ENCODE data around the gene BOLA2B.
"Not testable (repeated sequence)": the region's sequence is repeated elsewhere in the genome, so short reads cannot be mapped to it uniquely, and the experiment has no call there.

The BOLA2B gene

DNA sequence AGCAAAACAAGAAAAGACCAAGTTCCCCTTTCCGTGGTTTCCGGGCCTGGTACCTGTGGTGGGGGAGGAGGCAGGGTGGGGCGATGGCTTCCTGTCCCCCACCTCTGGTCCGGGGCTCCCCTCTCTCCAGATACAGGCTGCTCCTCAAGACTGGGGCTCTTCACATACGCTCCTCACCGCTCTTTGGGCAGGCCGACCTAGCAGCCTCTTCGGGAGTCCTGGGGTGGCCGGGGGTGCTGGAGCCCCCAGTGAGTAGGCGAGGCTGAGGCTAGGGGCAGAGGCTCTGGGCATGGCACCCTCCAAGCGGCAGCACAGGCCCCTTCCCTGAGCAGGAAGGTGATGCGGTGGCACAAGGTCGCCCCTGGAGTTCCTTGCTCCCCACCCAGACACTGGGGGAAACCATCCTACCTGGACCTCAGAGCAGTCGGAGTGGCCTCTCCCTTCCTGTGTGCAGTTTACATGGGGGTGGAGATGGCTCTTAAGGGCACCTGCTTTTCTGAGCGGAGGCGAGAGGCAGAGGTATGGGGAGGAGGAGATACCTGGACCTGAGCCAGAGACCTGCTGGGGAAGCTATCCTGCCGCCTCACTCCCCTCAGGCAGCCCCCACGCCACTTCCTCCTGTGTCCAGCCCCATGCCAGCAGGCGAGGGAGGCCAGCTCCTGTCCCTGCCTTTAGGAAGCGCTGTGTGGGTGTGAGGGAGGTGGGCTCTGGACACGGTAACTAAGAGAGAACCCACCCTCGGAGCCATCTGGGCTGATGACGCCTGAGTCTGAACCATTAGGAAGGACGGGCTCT is 9.2 kb downstream of the BOLA2B start:
- DNase-seq (ENCODE audit: low read depth in 2 of 2) = peak; percentile 47 to 51

DNA sequence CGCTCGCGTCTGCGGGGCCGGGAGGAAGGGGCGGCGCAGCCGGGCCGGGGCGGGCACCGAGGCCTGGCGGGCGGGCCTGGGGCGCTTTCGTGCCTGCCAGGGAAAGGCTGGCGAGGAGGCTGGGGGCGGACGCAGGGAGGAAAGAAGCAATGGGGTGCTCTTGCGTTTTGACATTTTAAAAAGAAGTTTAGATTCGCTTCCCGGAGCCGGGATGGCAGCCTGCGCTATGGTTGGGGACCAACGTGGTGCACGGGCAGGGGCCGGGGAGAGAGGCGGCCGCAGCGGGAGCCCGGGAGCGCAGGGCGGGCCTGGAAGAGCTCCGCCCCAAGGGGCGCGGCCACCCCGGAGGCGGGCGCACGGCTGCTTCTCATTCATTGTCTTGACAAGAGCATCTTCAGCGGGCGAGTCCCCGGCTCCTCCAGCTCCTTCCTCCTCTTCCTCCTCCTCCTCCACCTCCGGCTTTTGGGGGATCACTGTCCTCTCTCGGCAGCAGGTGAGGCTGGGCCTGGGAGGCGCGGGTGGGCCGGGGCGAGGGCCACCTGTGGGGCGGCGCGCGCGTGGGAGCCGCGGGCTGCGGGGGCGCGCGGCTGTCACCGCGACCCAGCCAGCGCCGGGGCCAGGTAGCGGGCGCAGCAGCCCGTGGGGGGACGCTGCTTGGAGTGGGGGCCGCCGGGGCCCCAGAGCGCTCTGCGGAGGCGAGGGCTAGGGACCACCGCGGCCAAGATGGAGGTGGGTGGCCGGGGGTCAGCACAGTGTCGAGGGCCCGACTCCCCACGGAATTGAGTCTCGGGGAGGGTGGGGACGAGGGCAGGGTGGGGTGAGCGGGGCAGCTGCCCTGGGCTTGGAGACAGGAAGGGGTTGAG is 10.0 kb downstream of the BOLA2B start, which contains the start of gene CORO1A:
Gene CORO1A (plus strand): TSS at position 370 of the 863 bp plus-strand sequence. CDS start 1,608 bp downstream, outside the sequence.
- DNase-seq (ENCODE audit: low read depth in 2 of 2) = peak; percentile 59 to 64

DNA sequence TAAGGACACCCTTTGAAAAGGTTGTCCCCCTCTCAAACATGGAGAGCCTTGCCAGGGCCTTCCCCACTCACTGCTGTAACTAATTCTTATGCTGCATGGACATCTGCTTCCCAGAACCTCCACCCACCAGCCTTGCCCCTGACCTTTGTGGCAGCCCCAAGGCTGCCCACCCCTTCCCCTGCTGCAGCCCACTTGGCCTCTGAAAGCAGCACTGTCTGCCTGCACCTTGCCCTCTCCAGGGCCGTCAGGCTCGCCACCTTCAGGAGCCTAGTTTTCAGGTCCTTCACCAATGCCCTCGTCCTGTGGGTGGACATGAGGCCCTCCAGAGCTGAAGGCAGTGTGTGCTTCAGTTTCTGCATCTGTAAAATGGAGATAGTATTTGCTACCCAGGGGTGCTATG is 12.7 kb downstream of the BOLA2B start:
- no peak for DNase-seq (ENCODE audit: low read depth in 2 of 2)

DNA sequence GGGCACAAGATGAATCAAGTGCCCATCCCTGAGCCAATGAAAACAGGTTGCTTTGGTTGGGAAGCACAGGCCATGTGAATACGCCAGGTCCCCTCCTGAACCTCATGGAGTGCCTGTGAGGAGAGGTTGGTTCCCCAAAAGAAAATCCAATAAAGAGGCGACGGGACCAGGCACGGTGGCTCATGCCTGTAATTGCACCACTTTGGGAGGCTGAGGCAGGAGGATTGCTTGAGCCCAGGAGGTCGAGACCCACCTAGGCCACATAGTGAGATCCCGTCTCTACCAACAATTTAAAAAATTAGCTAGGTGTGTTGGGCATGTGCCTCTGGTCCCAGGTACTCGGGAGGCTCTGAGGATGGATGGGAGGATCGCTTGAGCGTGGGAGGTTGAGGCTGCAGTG is 13.5 kb downstream of the BOLA2B start:
- no peak for DNase-seq (ENCODE audit: low read depth in 2 of 2)

DNA sequence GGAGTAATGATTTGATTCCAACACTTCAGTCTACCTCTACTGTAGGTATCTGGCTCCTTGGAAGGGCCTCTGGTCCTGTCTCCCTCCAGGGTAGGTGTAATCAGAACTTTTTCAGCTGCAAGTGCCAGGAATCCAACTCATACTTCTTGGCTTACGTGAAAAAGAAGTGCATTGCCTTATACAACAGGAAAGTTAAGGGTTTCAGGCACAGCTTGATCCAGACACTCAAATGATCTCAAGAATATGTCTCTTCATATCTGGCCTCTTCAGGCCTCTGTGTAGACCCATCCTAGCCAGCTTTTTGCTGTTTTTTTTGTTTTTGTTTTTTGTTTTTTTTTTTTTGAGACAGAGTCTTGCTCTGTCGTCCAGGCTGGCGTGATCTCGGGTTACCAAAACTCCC is 14.3 kb downstream of the BOLA2B start:
- no peak for DNase-seq (ENCODE audit: low read depth in 2 of 2)

DNA sequence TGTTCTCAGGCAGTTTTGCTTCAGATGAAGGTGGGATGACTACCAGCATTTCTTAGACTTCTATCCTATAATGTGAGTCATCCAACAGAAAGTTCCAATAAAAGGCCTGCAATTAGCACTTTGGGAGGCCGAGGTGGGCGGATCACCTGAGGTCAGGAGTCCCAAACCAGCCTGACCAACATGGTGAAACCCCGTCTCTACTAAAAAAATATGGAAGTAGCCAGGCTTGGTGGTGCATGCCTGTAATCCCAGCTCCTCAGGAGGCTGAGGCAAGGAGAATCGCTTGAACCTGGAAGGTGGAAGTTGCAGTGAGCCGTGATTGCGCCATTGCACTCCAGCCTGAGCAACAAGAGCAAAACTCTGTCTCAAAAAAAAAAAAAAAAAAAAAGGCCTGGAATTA is 16.6 kb downstream of the BOLA2B start:
- not testable (repeated sequence) for DNase-seq (ENCODE audit: low read depth in 2 of 2)

DNA sequence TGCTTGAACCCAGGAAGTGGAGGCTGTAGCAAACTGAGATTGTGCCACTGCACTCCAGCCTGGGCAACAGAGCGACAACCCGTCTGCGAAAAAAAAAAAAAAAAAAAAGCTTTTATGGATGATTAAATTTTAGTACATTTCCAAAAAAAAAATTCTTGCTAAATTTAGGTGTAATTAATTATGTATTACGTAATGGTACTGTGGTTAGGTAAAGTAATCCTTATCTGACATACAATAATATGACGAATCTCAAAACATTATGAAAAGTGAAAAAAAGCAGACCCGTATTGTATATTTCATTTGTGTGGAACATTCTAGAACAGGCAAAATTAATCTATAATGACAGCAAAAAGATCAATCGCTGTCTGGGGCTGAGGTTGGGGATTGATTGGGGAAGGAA is 20.4 kb downstream of the BOLA2B start:
- no peak for DNase-seq (ENCODE audit: low read depth in 2 of 2)

DNA sequence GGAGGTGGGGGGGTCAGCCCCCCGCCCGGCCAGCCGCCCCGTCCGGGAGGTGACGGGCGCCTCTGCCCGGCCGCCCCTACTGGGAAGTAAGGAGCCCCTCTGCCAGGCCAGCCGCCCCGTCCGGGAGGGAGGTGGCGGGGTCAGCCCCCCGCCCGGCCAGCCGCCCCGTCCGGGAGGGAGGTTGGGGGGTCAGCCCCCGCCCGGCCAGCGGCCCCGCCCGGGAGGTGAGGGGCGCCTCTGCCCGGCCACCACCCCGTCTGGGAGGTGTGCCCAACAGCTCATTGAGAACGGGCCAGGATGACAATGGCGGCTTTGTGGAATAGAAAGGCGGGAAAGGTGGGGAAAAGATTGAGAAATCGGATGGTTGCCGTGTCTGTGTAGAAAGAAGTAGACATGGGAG is 23.3 kb downstream of the BOLA2B start:
- not testable (repeated sequence) for DNase-seq (ENCODE audit: low read depth in 2 of 2)

DNA sequence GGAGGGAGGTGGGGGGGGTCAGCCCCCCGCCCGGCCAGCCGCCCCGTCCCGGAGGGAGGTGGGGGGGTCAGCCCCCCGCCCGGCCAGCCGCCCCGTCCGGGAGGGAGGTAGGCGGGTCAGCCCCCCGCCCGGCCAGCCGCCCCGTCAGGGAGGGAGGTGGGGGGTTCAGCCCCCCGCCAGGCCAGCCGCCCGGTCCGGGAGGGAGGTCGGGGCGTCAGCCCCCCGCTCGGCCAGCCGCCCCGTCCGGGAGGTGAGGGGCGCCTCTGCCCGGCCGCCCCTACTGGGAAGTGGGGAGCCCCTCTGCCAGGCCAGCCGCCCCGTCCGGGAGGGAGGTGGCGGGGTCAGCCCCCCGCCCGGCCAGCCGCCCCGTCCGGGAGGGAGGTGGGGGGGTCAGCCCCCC is 24.1 kb downstream of the BOLA2B start:
- not testable (repeated sequence) for DNase-seq (ENCODE audit: low read depth in 2 of 2)

DNA sequence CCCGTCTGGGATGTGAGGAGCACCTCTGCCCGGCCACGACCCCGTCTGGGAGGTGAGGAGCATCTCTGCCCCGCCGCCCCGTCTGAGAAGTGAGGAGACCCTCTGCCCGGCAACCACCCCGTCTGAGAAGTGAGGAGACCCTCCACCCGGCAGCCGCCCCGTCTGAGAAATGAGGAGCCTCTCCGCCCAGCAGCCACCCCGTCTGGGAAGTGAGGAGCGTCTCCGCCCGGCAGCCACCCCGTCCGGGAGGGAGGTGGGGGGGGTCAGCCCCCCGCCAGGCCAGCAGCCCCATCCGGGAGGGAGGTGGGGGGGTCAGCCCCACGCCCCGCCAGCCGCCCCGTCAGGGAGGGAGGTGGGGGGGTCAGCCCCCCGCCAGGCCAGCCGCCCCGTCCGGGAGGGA is 24.7 kb downstream of the BOLA2B start:
- not testable (repeated sequence) for DNase-seq (ENCODE audit: low read depth in 2 of 2)

DNA sequence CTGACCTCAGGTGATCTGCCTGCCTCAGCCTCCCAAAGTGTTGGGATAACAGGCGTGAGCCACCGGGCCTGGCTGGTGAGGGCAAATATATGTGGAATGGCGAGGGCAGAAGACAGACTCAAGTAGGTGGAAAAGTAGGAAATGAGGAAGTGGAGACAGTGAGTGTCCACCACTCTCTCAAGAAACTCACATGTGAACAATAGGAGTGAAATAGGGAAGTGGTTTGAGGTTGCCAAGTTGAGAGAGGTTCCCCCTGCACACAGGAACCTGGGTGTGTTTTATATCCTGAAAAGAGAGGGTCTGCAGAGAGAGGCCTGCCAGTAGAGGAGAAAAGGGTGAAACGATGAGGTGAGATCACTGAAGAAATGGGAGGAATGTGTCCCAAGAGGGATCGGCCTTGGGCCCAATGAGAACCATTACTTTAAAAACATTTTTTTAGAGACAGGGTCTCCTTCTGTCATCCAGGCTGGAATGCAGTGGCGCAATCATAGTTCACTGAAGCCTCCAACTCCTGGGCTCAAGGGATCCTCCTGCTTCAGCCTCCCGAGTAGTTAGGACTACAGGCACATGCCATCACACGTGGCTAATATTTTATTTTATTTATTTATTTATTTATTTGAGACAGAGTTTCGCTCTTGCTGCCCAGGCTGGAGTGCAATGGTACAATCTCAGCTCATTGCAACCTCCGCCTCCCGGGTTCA is 27.1 kb downstream of the BOLA2B start:
- DNase-seq (ENCODE audit: low read depth in 2 of 2) = no peak

DNA sequence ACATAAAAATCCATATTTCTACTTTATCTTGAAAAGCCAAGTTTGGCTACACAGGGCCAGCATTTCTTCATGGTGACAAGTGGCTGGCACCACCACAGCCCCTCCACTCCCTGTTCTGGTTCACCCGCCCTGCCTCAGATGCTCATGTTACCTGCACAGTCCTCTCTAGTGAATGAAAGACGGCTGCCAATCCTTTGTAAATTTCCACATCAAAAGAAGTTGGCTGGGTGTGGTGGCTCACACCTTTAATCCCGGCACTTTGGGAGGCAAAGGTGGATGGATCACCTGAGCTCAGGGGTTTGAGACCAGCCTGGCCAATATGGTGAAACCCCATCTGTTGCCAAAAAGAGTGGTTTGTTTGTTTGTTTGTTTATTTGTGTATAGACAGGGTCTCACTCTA is 29.9 kb downstream of the BOLA2B start:
- no peak for DNase-seq (ENCODE audit: low read depth in 2 of 2)

DNA sequence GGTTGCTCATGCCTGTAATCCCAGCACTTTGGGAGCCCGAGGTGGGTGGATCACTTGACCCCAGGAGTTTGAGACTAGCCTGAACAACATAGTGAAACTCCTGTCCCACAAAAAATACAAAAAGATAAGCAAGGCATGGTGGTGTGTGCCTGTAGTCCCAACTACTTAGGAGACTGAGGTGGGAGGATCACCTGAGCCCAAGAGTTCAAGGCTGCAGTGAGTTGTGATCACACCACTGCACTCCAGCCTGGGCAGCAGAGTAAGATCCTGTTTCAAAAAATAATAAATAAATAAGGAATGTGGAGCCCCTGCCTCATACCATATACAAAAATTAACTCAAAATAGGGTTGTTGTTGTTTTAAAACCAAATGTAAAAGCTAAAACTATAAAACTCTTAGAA is 36.3 kb downstream of the BOLA2B start:
- no peak for DNase-seq (ENCODE audit: low read depth in 2 of 2)

DNA sequence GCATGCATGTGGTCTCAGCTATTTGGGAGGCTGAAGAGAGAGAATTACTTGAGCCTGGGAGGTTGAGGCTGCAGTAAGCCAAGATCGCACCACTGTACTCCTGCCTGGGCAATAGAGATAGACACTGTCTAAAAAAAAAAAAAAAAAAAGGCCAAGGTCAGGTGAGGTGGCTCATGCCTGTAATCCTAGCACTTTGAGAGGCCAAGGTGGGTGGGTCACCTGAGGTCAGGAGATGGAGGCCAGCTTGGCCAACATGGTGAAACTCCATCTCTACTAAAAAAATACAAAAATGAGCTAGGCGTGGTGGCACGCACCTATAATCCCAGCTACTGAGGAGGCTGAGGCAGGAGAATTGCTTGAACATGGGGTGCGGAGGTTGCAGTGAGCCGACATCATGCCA is 38.3 kb downstream of the BOLA2B start:
- no peak for DNase-seq (ENCODE audit: low read depth in 2 of 2)

DNA sequence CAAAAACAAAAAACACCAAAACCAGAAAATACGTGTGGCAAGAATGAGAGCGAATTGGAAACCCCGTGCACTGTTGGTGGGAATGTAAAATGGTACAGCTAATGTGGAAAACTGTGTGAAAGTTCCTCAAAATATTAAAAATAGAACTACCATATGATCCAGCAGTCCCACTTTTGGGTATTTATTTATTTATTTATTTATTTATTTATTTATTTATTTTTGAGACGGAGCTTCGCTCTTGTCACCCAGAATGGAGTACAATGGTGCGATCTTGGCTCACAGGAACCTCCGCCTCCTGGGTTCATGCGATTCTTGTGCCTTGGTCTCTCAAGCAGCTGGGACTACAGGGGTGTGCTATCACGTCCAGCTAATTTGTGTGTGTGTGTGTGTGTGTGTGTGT is 40.9 kb downstream of the BOLA2B start:
- DNase-seq (ENCODE audit: low read depth in 2 of 2) = no peak

DNA sequence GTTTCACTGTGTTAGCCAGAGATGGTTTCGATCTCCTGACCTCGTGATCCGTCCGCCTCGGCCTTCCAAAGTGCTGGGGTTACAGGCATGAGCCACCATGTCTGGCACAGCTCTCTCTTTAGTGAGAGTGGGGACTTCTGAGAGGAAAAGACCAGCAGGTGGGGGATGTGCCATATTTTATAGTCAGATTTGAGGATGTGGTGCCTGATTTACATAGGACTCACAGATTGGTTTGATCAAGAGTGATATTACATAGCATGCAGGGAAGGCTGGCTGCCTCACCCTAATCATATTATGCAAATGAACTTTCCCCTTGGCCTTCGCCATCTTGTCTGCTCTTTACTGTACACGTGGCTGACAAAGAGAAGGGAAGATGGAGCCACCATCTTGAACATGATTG is 42.4 kb downstream of the BOLA2B start:
- no peak for DNase-seq (ENCODE audit: low read depth in 2 of 2)

DNA sequence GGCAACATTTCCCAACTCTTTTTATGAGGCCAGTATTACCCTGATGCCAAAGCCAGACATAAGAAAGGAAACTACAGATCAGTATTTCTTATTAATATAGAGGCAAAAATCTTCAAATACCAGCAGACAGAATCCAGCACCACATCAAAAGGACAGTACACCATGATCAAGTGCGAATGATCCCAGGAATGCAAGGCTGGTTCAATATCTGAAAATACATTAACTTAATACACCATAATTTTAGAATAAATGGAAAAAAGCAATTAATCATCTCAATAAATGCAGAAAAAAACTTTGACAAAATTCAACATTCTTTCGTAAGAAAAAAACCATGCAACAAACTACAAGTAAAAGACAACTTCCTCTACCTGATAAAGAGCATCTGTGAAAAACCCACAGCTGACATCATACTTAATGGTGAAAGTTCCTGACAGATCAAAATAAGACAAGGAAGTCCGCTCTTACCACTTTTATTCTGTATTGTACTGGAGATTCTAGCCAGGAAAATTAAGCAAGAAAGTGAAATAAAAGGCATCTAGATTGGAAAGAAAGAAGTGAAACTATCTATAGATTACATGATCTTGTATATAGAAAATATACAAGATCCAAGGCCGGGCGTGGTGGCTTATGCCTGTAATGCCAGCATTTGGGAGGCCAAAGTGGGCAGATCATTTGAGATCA is 44.1 kb downstream of the BOLA2B start:
- DNase-seq (ENCODE audit: low read depth in 2 of 2) = no peak

DNA sequence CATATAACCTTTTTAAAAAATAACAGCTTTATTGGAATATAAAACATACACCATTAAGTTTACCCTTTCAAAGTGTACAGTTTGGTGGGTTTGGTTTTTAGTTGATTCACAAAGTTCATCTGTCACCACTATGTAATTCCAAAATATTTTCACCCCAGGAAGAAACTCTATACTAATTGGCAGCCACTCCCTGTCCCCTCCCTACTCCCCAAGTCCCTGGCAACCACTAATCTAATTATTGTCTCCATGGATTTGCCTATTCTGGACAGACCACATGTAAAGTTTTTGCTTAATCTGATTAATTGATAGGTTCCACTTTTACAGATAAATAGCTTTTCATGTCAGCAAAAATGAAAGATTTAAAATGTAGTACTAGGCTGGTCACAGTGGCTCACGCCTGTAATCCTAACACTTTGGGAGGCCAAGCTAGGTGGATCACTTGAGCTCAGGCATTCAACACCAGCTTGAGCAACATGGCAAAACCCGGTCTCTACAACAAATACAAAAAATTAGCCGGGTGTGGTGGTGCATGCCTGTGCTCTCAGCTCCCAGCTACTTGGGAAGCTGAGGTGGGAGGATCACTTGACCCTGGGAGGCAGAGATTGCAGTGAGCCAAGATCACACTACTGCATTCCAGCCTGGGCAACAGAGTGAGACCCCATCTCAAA is 45.5 kb downstream of the BOLA2B start:
- no peak for DNase-seq (ENCODE audit: low read depth in 2 of 2)

DNA sequence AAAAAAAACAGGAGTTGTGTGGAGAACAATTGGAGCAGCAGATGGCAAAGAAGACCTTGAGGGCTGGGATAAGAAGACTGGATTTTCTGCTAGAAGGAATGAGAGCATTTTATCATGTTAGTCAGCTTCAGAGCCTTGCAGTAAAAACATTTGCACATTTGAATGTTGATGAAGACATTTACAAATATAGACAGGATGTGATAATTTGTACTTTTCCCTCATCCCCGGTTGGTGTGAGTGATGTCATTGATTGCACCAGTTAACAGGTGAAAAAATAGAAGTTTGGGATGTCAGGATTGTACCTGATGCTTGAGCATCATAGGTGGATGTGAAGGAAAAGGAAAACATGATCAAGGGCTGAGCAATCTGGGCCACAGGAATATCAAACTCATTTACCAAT is 47.8 kb downstream of the BOLA2B start:
- DNase-seq (ENCODE audit: low read depth in 2 of 2) = no peak

DNA sequence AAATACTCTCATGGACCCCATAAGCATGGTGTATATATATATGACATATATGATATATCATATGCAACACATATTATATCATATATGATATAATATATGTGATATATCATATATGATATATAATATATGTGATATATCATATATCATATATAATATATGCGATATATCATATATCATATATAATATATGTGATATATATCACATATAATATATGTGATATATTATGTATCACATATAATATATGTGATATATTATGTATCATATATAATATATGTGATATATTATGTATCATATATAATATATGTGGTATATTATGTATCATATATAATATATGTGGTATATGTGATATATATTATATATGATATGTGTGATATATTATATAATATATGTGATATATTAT is 48.5 kb downstream of the BOLA2B start:
- no peak for DNase-seq (ENCODE audit: low read depth in 2 of 2)

DNA sequence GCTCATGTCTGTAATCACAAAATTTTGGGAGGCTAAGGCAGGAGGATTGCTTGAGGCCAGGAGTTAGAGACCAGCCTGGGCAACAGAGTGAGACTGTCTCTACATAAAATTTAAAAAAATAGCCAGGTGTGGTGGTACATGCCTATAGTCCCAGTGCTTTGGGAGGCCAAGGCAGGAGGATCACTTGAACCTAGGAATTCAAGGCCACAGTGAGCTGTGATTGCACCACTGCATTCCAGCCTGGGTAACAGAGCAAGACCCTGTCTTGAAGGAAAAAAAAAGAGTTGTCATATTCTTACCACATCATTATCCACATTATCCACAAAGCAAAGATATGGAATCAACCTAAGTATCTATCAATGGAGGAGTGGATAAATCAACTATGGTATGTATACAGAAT is 49.4 kb downstream of the BOLA2B start:
- no peak for DNase-seq (ENCODE audit: low read depth in 2 of 2)
